Measurements from ENCODE around the gene KCNJ9.
"Not testable (repeated sequence)": the region's sequence is repeated elsewhere in the genome, so short reads cannot be mapped to it uniquely, and the experiment has no call there.

KCNJ9 gene

DNA sequence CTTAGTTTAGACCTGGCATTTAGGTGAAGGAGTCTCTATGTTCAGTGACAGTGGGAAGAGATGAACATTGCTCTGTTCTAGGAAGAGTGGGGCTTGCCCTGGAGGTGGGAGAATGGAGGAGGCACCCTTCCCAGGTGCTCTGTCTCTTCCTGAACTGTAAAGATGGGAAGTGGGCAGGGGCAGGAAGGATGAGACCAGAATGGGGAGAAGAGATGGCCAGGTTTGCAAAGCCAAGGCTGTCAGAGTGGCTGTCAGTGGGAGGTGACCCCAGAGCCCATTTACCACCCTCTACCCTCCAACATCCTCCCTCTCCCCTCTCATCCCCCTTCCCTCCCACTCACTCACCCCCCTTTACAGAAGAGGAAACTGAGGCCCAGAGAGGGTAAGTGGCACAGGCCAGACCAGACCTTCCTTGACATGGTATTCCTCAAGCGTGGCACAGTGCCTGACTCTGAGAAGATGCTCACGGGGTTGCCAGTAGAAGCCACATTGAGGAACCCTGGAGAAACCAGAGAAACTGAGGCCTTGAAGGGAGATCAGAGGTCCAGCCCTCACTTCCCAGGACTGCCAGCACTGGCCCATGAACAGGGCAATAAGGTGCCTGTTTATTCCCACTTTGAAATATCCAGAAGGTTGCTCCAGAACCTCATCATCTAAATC lies 18.5 kb downstream of the KCNJ9 start:
- FAIRE-seq (no peak), DNase-seq (ENCODE audit: insufficient read length, low spot score) (no peak)

DNA sequence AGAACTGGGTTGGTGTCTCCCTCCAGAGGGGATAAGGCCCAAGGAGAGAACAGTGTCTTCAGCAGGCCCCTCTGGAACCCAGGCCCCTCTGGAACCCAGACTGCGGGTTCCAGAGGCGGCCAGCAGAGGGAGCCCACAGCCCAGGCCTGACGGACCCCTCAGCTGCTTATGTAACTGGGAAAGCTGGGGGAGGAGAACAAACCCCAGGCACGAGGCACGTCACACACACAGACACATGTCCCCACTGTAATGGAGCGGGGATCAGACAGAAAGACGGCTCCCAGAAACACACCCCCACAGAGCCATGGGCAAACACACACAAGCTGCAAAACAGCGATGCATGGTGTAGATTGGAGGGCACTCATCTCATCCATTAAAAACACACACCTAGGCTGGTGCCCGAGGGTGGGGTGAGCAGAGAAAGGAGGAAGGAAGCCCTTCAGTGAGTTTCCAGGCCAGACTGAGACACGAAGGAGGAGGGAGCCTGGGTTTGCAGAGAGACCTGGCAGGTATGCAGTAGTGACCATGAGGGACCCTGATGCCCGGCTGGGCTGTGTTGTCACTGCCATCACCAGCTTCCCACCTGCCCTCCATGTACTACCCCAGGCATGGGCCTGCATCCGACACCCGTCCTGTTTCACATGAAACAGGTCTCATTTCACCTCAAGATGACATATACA lies 19.8 kb downstream of the KCNJ9 start:
- FAIRE-seq (peak; percentile 16), DNase-seq (ENCODE audit: insufficient read length, low spot score) (peak; percentile 76)

DNA sequence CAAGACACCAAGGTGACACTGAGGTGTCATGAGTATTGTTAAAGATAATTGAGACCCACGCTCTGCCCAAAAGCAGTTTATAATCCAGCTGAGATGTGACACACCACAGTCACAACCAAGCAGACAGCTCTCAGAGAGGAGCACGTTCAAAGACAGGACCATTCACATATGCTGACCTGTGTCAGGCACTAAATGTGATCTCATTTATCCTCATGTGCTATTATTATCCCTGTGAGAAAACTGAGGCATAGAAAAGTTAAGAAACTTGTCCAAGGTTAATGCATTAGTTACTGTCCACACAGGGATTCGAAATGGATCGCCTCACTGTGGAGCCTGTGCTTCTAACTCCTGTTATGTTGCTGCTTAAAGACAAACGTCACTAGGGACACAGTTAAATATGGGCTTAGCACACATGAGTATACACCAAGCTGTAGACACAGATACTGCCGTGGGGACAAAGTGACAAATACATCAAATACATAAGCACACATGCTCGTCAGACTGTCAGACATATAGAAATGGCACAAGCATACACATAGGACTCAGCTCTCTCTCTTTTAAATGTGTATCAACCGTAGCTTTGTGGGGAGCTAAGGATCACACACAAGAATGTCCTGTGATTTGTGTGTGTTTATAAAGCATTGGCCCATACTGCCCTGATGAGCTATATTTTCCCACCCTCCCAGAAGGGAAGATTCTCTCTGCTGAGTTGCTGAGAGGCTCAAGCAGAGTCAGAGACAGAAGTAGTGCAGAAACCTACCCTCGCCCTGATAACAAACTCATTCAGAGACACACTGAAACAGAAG lies 20.6 kb downstream of the KCNJ9 start:
- no peak for FAIRE-seq
- DNase-seq (ENCODE audit: insufficient read length, low spot score) = no peak

DNA sequence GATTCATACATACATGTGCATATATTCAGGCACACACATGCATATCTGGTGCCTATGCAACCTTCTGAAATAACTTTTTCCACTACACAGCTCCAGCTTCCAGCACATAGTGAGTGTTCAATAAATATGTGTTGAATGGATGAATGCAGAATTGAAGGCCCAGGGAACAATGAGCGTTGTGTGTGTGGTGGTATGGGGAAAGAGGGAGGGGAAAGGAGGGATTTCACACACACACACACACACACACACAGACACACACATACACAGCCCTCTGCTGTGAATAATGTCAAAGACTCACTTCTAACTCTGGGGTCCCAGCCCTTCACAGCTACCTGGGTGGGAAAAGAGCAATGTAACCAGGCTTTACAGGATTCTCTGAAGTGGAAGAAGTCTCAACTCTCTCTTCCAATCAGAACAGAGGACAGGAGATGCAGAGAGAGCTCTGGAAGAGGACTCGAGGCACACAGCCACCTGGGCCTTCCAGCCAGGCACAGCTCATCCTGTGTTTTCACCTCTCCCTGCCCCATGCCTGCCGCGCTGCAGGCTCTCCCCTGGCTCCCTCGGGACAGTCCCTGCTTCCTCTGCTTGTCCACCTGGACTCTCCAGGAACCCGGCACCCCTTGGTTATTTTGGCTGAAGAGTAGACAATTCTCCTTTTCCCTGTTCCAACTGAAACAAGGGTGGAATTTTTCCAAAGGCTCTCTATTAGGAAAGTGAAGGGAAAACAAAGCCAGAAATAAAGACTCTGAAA lies 22.5 kb downstream of the KCNJ9 start:
- FAIRE-seq (no peak), DNase-seq (ENCODE audit: insufficient read length, low spot score) (no peak)

DNA sequence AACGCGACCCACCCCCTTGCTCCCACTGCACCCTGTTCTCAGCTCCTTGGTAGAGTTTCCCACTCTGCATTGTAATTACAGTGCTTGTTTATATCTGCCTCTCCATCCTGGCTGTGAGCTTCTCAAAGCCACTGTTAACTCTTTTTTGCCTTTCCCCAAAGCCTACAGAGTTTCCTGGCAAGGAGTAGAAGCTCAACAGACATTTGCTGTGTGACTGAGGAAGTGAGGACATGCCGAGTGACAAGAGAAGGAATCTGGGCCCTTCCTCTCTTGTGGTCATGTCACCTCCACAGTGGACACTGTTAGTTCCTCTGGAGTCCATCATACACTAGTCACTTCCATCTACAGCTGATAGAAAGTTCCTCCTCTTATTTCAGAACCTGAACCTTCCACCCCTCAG lies 23.1 kb downstream of the KCNJ9 start:
- FAIRE-seq (no peak), DNase-seq (ENCODE audit: insufficient read length, low spot score) (no peak)

DNA sequence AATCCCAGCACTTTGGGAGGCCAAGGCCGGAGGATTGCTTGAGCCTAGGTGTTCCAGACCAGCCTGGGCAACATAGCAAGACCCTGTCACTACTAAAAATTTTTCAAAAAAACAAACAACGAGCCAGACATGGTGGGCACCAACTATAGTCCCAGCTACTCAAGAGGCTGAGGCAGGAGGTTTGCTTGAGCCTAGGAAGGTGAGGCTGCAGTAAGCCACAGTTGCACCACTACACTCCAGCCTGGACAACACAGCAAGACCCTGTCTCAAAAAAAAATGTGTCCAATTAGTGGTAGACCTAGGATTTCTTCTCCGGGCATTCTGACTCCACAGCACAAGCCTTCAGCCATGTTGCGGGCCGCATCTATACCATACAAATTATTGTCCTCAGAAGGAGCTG lies 23.8 kb downstream of the KCNJ9 start:
- no peak for FAIRE-seq

DNA sequence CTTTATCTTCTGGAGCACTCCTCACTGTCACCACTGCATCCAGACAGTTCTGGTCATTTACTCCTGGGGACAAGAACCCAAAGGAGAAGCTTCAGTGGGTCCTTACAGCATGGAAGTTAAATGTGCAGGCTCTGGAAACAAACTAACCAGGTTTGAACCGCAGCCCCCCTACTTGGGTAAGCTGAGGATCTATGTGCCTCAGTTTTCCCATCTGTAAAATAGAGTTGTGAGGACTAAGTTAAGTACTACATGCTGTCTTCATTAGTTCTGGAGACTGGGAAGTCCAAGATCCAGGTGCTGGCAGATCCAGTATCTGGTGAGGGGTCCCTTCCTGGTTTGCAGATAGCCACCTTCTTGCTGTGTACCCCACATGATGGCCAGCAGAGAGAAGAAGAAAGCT lies 26.2 kb downstream of the KCNJ9 start:
- no peak for FAIRE-seq
- no peak for DNase-seq (ENCODE audit: insufficient read length, low spot score)

More for the DNA sequence above, 23.8 kb downstream of the KCNJ9 start:
- DNase-seq (ENCODE audit: insufficient read length, low spot score) = no peak

DNA sequence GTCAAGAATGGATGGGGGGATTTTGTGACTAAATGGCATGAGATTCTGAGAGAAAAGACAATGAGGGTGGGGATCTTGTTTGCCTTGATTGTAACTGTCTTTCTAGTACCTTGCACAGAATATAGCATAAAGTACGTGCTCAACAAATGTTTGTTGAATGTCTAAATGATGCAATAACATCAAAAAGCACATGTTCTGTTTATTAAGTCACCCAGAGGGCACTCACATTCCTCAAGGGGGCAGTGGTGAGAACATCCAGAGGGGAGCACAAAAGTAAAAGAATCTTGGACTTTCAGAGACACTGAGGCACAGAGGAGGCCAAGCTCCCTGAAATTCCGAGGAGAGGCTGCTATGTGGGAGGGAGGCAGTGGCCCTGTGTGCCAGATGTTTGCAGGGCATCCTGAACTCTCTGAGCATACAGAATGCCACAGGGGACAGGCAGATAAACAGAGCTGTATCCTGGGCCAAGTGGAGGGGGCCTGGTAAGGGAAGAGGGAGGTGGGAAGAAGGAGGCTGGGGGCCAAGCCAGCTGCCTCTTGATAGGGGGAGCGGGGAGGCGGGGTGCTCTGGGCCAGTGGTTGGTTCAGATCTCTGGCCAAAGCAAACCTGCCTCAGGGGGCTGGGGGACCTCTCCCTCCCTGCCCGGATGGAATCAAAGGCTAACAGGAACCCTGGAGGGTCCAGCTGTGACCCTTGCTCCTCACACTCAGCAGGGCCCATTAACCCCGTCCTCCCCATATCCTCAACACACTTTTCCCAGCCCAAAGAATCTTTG lies 27.7 kb downstream of the KCNJ9 start:
- FAIRE-seq (no peak), DNase-seq (ENCODE audit: insufficient read length, low spot score) (no peak)

DNA sequence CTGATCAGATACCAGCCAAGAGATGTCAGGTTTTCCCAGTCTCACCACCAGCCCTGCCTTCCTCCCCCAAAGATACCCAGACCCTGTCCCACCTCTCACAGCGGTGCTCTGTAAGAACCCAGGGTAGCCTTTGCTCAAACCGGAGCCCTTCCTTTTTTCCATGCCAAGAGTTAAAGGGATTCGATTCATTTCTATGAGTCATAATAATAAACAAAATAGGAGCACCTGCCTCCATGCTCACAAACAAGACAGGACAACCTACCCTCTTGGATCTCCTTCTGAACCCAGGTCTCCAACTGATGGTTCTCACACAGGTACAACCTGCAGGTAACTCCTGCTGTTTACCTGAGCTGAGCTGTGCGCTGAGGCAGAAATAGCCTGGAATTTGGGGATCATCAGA lies 28.3 kb downstream of the KCNJ9 start:
- FAIRE-seq = no peak

DNA sequence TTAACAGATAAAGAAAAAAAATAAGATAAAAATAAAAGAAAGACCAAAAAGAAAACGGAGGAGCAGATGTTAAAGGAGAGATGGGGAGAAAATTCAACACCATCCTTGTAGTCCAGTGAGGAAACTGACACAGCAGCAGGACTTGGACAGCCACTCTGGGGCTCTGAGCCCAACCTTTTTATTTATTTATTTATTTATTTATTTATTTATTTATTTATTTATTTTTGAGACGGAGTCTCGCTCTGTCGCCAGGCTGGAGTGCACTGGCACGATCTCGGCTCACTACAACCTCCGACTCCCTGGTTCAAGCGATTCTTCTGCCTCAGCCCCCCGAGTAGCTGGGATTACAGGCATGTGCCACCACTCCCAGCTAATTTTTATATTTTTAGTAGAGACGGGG lies 30.1 kb downstream of the KCNJ9 start:
- FAIRE-seq; DNase-seq (ENCODE audit: insufficient read length, low spot score): not testable (repeated sequence)

More for the DNA sequence above, 28.3 kb downstream of the KCNJ9 start:
- DNase-seq (ENCODE audit: insufficient read length, low spot score) = no peak

DNA sequence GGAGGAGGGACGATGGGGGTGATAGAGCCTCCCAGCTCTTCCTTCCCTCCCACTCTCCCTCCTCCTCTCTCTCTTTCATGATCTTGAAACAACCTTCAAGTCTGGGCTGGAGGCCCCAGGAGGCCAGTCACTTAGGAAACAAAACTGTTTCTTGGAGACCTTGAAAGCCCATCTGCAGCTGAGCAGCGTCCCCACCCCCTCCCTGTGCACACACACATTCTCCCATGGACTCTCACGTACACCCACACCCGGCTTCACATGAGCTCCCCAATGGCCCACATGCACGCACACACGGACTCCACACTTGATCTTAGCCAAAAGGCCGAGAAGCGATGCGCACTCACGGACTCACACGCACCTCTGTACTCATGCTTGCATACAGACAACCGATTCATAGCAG lies 31.0 kb downstream of the KCNJ9 start:
- FAIRE-seq (no peak), DNase-seq (ENCODE audit: insufficient read length, low spot score) (no peak)

DNA sequence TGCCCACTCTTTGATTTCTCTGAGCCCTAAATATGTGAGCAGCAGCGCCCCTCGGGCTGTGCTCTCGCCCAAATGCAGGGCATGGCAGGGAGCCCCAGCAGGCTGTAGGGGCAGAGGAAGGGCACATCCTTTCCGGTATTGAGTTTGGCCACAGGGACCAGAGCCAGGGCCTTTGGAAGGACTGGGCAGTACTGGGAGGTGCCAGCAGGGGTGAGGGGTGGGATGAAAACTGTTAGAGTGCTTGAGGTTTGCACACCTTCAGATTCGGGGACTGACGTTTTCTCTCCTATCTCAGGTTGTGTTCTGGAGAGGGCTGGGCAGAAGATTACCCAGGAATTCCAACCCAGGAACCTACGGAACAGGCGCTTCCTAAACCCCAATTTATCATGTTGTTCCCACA lies 32.1 kb downstream of the KCNJ9 start:
- no peak for FAIRE-seq
- no peak for DNase-seq (ENCODE audit: insufficient read length, low spot score)

DNA sequence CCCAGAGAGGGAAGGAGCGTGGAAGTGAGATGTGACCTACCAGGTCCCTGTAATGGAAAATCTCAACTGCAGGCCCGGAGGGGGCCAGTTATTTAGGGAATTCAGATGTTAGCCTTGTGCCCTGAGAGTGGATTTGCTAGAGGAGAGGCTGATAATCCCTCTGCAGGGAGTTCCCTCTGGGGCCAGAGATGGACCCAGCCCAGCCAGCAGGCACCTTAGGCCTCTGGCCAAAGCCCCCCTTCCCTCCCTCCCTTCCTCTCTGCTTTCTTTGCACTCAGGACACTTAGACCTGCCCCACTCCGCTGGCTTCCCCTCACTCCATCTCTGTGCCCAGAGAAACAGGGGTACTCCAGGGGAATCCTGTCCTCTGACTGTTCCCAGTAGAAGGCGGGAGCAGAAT lies 32.7 kb downstream of the KCNJ9 start:
- no peak for FAIRE-seq
- no peak for DNase-seq (ENCODE audit: insufficient read length, low spot score)

DNA sequence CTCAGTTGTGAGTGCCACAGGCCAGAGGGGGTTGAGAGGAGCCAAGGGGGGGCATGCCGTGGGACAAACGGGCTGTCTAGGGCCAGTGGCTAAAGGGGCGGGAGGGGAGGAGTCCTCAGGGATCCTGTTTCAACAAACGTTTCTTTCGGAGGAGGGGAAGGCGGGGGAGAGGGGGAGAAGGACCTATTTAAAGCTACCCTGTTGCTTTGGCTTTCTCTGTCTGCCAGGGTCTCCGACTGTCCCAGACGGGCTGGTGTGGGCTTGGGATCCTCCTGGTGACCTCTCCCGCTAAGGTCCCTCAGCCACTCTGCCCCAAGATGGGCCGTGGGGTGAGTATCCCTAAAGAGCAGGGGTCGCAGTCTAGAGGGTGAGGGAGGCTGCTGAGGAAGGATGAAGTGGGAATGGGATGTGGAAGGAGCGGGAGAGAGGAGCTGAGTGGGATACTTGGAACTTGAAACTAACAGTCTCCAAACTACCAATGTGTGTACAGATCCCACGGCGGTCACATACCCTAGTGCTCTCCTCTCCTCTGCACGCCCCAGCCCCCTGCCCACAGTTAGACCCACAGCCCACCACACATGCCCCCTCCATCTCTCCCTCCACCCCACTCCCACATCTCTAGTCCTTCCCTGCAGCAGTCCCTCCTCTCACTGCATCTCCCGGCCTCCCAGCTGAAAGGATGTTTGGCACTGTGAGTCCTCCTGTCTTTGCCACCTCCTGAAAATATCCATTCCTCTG lies 34.4 kb downstream of the KCNJ9 start, which contains the start of gene ATP1A2:
TSS of gene ATP1A2 (plus strand) at position 215 of the 738 bp plus-strand sequence. CDS start at position 318, 103 bp downstream.
- DNase-seq (ENCODE audit: insufficient read length, low spot score) (no peak), FAIRE-seq (no peak)

DNA sequence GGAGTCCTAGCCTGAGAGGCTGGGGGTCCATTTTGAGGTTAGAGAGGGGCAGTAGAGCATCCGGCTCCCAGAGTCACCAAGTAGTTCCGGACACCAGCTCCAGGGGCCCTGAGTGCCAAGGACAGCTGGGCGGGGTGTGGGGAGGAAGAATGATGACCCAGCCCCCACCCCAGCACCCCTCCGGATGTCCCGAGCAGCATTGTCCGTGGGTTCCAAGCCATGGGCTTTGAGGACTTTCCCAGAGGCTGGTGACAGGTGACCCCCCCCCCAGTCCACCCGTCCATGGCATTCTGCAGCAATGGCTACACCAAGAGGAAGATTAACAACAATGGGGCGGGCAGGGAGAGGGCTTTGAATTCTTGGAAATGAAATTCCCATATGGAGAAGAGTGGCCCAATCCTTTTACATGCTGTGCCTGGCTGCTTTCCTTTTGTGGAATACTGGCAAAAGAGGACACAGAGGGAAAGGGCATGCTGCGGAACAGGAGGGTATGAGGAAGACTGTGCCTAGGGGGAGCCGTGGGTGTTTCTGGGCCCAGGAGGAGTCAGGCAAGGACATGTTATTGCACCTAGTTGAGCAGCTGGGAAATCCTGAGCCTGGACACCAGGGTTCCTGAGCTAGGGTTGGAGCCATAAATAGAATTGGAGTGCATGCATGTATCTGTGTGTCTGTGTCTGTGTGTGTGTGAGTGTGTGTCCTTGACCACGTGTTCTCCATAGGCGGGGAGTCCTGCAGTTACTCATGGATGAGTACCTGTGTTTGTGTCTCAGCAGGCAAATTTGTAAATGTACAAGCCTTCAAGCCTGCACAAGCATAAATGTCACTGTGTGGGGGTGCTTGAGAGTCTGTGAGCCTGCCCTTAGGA lies 35.2 kb downstream of the KCNJ9 start:
- no peak for FAIRE-seq

DNA sequence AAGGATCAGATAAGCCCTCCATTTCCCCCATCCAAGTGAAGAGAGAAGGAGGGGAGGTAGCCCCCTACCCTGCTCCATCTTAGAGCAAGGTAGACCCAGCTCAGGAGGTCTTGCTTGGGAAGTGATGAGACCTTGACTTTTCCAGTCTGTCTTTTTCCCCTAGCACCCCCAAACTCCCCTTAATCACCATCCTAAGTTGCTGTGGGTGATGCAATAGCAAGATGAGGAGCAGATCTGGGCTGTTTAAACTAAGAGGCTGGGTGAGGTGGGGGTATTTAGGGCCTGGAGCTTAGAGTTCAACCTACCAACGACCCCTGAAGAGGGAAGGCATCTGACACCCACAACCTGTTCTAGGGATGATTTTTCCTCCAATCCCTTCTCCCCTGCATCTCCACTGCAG lies 36.0 kb downstream of the KCNJ9 start:
- no peak for FAIRE-seq
- no peak for DNase-seq (ENCODE audit: insufficient read length, low spot score)

More for the DNA sequence above, 35.2 kb downstream of the KCNJ9 start:
- DNase-seq (ENCODE audit: insufficient read length, low spot score) = no peak

DNA sequence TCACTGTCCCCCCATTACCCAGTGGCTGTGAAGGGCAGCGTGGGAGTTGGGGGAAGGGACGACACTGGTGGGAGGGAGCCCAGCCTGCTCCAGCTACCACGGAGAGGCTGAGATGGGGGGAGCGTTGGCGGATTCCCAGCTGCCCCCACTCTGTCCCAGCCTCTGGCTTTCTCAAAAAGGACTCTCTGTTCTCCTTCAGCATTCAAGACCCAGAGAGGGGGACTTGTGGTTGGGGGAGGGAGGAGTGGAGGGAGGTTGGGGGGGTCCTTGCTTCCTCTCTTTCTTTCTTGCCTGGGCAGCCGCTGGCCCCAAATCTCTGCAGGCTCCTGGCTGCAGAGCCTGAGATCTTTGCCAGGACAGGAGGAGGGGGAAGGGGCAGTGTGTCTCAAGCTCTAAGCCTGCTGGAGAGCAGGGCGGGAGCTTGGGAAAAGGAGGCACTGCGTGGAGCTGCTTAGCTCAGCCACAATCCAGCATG lies 36.4 kb downstream of the KCNJ9 start:
- FAIRE-seq (no peak), DNase-seq (ENCODE audit: insufficient read length, low spot score) (no peak)

DNA sequence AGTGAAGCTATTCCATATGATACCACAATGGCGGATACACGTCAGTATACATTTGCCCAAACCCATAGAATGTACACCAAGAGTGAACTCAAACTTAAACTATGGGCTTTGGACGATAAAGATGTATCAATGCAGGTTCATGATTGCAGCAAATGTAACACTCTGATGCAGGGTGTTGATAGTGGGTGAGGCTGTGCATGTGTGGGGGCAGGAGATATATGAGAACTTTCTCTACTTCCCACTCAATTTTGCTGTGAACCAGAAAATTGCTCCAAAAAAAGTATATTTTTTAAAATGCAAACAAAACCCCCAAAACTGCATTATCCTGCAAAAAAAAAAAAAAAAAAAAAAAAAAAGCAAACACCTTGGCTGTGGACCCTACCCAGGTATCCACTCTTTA lies 37.6 kb downstream of the KCNJ9 start:
- DNase-seq (ENCODE audit: insufficient read length, low spot score) (no peak), FAIRE-seq (no peak)

Measured in HTR-8/SVneo (cell line).